HCT116 (cell line): Measurements from ENCODE around the gene SPDYE16.
"Not testable (repeated sequence)": the region's sequence is repeated elsewhere in the genome, so short reads cannot be mapped to it uniquely, and the experiment has no call there.

Experiments
- EZH2 ChIP-seq: fragments of 200-600 bp; sonication (generic); IDR thresholded peaks from 2 replicates; pipeline ENCODE4 v1.6.1; 2017; ENCODE audit warnings: antibody characterized with exemption, mixed run types
- EZH2phosphoT487 ChIP-seq: fragments of 200-600 bp; IDR thresholded peaks from 2 replicates; pipeline ENCODE4 v1.6.1; 2018; ENCODE audit warnings: antibody characterized with exemption, borderline replicate concordance
- POLR2A ChIP-seq: IDR thresholded peaks from 2 replicates; pipeline ENCODE4 v1.7.0; 2011; ENCODE audit warnings: borderline replicate concordance; ENCODE audit not compliant: insufficient read depth, insufficient read length; ENCODE audit errors: extremely low read depth
- POLR2AphosphoS5 ChIP-seq: IDR thresholded peaks from 2 replicates; pipeline ENCODE4 v1.6.1; 2011; ENCODE audit warnings: mild to moderate bottlenecking, low read depth, low read length, moderate library complexity
- SP1 ChIP-seq: IDR thresholded peaks from 2 replicates; pipeline ENCODE4 v1.6.1; 2012; ENCODE audit warnings: low read depth
- TF ChIP-seq, protein P1 (sequence below), 3 experiments: fragments of 200-600 bp in 1 of 3; sonication (generic) in 1 of 3; IDR thresholded peaks in 2 of 3; conservative IDR thresholded peaks in 1 of 3; 2 replicates each; pipeline ENCODE4 v1.5.1; 2012 to 2017; ENCODE audit warnings: low read depth in 2 of 3, low read length in 2 of 3, antibody characterized with exemption in 1 of 3, borderline replicate concordance in 1 of 3, control low read depth in 1 of 3, mild to moderate bottlenecking in 1 of 3, mixed read lengths in 1 of 3, mixed run types in 1 of 3, moderate library complexity in 1 of 3; ENCODE audit not compliant: insufficient read depth in 1 of 3
- TF ChIP-seq, protein P2 (sequence below): IDR thresholded peaks from 2 replicates; pipeline ENCODE4 v1.6.1; 2012
- TF ChIP-seq, protein P3 (sequence below): IDR thresholded peaks from 2 replicates; pipeline ENCODE4 v1.6.1; 2012

DNA sequence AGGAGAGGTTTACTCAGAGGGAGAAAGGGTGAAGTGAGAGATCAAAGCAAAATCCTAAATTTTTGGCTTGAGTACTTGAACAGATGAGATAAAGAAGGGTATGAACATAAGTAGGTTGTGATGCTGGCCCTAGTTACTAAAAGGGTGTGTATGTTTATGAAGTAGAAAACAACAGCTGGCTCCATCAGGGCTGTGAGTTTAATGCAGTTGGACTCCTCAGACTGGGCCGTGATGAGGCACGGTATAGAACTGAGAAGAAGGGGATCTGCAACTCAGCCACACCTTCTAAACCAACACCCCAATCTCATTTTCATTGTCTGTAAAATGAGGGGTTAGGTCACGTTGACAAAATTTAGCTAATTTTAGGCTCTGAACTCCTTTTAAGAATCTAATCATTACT, 29.2 kb upstream of the SPDYE16 start:
- not testable (repeated sequence) for TF ChIP-seq SP1, POLR2AphosphoS5, POLR2A, EZH2phosphoT487, EZH2
- TF ChIP-seq, protein P1, sequence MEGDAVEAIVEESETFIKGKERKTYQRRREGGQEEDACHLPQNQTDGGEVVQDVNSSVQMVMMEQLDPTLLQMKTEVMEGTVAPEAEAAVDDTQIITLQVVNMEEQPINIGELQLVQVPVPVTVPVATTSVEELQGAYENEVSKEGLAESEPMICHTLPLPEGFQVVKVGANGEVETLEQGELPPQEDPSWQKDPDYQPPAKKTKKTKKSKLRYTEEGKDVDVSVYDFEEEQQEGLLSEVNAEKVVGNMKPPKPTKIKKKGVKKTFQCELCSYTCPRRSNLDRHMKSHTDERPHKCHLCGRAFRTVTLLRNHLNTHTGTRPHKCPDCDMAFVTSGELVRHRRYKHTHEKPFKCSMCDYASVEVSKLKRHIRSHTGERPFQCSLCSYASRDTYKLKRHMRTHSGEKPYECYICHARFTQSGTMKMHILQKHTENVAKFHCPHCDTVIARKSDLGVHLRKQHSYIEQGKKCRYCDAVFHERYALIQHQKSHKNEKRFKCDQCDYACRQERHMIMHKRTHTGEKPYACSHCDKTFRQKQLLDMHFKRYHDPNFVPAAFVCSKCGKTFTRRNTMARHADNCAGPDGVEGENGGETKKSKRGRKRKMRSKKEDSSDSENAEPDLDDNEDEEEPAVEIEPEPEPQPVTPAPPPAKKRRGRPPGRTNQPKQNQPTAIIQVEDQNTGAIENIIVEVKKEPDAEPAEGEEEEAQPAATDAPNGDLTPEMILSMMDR (IDR thresholded peaks at IDR 0.05 in 2 of 3, conservative IDR thresholded peaks at IDR 0.05 in 1 of 3; ENCODE audit: borderline replicate concordance in 1 of 3, insufficient read depth in 1 of 3, low read depth in 2 of 3, low read length in 2 of 3), result not testable (repeated sequence)
- TF ChIP-seq, protein P2, sequence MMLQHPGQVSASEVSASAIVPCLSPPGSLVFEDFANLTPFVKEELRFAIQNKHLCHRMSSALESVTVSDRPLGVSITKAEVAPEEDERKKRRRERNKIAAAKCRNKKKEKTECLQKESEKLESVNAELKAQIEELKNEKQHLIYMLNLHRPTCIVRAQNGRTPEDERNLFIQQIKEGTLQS, result not testable (repeated sequence)
- TF ChIP-seq, protein P3, sequence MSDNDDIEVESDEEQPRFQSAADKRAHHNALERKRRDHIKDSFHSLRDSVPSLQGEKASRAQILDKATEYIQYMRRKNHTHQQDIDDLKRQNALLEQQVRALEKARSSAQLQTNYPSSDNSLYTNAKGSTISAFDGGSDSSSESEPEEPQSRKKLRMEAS, result not testable (repeated sequence)
